GM12873 (cell line): Measurements from ENCODE around the gene SOX18.

Experiments
- TF ChIP-seq, protein P1 (sequence below): IDR thresholded peaks from 2 replicates; pipeline ENCODE4 v1.5.1; 2012; ENCODE audit warnings: low read depth, mild to moderate bottlenecking, moderate library complexity, low read length, control low read depth; ENCODE audit not compliant: insufficient read depth; ENCODE audit errors: missing control alignments

The SOX18 gene

DNA sequence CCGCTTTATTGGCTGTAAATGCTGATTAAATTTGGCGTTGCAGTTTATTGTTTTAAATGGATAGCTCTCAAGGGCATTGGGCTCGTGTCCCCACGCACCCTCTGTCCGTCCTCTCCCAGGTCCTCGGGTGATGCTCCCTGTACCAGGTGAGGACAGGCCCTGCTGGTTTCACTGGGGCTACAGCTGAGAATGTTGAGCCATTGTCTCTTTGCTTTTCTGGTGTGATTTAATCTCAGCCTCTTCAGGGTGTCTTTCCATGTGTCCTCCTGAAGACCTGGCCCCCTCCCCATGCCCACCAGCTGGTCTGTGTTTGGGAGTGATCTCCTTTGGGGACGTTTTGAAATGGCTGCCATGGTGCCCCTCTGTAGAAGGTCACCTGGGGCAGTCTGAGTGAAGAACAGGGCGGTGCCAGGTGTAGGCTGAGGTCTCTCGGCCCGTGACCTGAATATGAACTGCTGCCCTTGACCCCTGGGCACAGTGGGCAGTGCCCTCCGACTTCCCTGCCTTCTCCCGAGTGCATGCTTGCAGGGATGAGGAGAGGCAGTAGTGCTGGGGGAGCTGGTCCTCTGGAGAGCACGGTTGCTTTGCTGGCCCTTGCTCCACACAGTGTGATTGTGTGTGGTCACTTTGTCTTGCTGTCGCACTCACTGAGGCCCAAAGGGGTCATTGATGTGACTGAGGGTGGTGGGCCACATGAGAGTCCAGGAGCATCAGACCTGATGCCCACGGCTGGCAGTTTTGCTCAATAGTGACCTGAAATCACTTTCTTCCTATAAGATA, 25.9 kb downstream of the SOX18 start:
- TF ChIP-seq, protein P1, sequence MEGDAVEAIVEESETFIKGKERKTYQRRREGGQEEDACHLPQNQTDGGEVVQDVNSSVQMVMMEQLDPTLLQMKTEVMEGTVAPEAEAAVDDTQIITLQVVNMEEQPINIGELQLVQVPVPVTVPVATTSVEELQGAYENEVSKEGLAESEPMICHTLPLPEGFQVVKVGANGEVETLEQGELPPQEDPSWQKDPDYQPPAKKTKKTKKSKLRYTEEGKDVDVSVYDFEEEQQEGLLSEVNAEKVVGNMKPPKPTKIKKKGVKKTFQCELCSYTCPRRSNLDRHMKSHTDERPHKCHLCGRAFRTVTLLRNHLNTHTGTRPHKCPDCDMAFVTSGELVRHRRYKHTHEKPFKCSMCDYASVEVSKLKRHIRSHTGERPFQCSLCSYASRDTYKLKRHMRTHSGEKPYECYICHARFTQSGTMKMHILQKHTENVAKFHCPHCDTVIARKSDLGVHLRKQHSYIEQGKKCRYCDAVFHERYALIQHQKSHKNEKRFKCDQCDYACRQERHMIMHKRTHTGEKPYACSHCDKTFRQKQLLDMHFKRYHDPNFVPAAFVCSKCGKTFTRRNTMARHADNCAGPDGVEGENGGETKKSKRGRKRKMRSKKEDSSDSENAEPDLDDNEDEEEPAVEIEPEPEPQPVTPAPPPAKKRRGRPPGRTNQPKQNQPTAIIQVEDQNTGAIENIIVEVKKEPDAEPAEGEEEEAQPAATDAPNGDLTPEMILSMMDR, result no peak

DNA sequence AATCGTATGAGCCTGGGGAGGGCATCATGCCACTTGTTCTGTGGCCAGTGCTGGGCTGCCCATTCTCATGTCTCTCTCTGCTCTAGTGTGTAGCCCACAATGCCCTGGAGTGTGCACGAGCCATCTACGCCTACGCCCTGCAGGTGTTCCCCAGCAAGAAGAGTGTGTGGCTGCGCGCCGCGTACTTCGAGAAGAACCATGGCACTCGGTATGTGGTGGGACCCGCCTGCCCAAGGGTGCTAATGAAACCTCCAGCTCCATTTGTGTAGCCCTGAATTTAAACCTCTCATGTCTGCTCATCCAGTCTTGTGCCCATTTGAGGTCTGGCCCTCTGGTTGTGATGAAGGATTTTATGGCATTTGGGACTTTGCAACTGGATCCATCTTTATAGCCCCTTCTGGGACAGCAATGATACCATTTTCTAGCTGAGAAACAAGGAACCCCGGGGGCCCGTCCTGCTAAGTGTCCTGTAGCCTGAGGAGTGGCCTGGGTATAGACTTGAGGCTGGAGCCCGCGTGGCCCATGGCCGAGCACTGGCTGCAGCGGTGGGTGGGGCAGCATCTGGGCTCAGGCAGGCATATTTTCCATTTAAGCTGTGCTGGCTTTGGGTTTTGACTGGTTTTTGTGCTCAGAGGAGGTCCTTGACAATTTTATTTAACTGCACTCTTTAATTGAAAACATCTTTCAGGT, 26.6 kb downstream of the SOX18 start:
- TF ChIP-seq, protein P1, result no peak

DNA sequence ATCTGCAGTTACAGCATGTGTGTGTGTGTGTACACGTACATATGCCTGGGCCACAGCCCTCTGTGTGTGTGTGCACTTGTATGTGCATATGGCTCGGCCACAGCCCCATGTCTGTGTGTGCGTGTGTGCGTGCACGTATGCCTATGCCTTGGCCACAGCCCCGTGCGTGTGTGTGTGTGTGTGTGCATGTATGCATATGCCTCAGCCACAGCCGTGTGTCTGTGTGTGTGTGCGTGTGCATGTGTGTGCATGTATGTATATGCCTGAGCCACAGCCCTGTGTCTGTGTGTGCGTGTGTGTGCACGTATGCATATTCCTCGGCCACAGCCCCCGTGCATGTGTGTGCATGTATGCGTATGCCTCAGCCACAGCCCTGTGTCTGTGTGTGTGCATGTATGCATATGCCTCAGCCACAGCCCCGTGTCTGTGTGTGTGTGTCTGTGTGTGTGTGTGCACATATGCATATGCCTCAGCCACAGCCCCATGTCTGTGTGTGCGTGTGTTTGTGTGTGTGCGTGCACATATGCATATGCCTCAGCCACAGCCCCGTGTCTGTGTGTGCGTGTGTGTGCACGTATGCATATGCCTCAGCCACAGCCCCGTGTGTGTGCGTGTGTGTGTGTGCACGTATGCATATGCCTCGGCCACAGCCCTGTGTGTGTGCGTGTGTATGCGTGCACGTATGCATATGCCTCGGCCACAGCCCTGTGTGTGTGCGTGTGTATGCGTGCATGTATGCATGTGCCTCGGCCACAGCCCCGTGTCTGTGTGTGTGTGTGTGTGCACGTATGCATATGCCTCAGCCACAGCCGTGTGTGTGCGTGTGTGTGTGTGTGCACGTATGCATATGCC, 28.1 kb downstream of the SOX18 start:
- TF ChIP-seq, protein P1, result no peak

- TF ChIP-seq, protein P1, result no peak
Observed at GRCh38 chr20:64015635-64016034, 33.8 kb downstream of the SOX18 start.

GRCh38 chr20:64011366-64011779, 38.1 kb downstream of the SOX18 start:
- TF ChIP-seq, protein P1, result no peak

GRCh38 chr20:64010711-64011237, 38.7 kb downstream of the SOX18 start:
- TF ChIP-seq, protein P1, result no peak
